CD4-positive, alpha-beta T cell treated with Interleukin-4 for 1 hour (primary cell): Measurements from ENCODE around the gene ZNF107.
"Not testable (repeated sequence)": the region's sequence is repeated elsewhere in the genome, so short reads cannot be mapped to it uniquely, and the experiment has no call there.

Source experiments
- DNase-seq, 2 donors: peaks; one replicate each; pipeline ENCODE4 v3.0.0-alpha.2; 2020 to 2022

ZNF107 gene

GRCh38 chr7:64738403-64738802 is 72.5 kb downstream of the ZNF107 start:
- not testable (repeated sequence) for DNase-seq

- DNase-seq = not testable (repeated sequence)
Observed at GRCh38 chr7:64738953-64739352, 73.0 kb downstream of the ZNF107 start.

DNA sequence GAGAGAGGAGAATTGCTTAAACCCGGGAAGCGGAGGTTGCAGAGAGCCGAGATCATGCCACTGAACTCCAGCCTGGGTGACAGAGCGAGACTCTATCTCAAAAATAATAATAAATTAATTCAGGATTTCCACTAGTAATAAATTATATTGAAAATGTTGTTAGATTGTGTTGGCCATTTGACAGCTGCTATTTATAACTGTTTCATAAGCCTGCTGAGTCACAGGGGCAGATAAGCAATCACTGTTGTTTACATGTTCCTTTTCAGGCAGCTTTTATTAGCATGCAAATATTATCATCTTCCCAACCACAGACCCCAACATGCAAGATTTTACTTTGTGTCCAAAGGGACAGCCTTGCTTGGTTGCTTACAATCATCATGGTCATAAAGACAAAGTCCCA is 78.7 kb downstream of the ZNF107 start:
- no peak for DNase-seq

DNA sequence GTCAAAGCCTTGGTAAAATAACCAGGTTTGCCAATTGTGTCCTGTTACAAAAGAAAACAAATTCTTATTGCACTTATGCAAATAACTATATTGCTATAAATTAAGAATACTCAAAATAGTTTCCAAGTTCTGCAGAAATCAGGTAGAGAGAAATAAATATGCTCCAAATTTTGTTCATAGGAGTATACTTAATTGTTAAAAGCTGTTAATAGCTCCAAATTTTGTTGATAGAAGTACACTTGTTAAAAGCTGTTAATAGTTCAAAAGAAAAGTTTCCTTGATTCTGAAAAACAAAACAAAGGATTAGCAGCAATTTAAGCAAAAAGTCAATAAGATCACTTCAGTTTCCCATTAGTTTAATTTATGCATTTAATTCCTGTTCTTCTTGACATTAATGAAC is 81.9 kb downstream of the ZNF107 start:
- DNase-seq = no peak

DNA sequence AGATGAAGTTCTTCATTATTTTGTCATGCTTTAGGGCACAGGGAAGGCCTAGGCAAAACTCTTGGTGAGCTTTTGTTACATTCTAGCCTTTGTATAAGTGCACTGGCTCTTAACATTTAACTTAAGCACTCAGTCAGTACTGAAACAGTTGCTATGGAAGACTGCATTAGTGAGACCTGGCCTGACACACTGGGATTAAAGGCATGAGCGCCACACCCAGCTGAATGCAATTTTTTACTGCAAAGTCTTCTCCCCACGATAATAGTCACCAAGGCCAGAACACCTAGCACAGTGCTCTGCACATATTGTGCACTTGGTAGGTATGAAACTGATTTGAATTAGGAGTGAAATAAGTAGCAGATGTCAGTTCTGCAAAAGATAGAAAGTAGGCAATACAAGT is 87.1 kb downstream of the ZNF107 start:
- DNase-seq = no peak

GRCh38 chr7:64755865-64756264 is 89.9 kb downstream of the ZNF107 start:
- no peak for DNase-seq

DNA sequence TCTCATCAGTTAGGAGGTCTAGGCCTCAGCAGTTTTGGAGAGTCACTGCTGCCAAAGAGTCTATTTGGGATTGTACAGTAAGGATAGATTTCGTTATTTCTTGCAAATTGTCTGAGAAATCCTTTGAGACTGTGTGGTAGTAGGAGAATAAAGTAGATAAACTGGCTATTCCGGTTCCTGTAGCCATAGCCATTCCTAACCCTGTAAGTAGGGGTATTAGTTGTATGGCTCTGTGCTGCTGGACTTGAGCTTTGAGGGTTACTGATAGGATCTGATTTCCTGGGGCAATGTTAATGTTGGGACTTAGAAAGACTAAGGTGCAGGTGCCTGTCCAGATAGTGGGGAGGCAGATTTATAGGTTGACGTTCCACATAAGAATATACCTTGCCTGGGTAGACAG is 92.2 kb downstream of the ZNF107 start:
- no peak for DNase-seq
